H9 (cell line): ENCODE data around the gene ATP5MG. TPM values are rescaled to one million over a fixed set of nuclear protein-coding genes. Genes with fewer than 3 reads are reported as not detected.

Experiments
- DNase-seq: peaks from one replicate; pipeline ENCODE4 v3.0.0-alpha.2; 2017
- H2AFZ ChIP-seq: one replicate; pipeline ENCODE4 v1.6.1; 2013; ENCODE audit warnings: mild to moderate bottlenecking, low read length, control low read depth, moderate library complexity
- H2AK5ac ChIP-seq: 2 replicates; pipeline ENCODE4 v1.6.1; 2013; ENCODE audit warnings: low read length, control low read depth, mixed read lengths; ENCODE audit not compliant: insufficient read length
- H2BK120ac ChIP-seq: one replicate; pipeline ENCODE4 v1.6.1; 2013; ENCODE audit warnings: low read depth, mild to moderate bottlenecking, low read length, control low read depth, inconsistent platforms; ENCODE audit not compliant: poor library complexity, severe bottlenecking
- H2BK12ac ChIP-seq: 2 replicates; pipeline ENCODE4 v1.6.1; 2013; ENCODE audit warnings: low read length, control low read depth, mixed read lengths, low read depth; ENCODE audit not compliant: insufficient read length
- H2BK15ac ChIP-seq: 2 replicates; pipeline ENCODE4 v1.6.1; 2013; ENCODE audit warnings: low read depth, low read length, control low read depth
- H2BK20ac ChIP-seq: one replicate; pipeline ENCODE4 v1.6.1; 2013; ENCODE audit warnings: low read depth, mild to moderate bottlenecking, low read length, control low read depth, inconsistent platforms; ENCODE audit not compliant: poor library complexity, severe bottlenecking
- H2BK5ac ChIP-seq: 2 replicates; pipeline ENCODE4 v1.6.1; 2013; ENCODE audit warnings: low read length, control low read depth, mixed read lengths; ENCODE audit not compliant: insufficient read length
- H3K14ac ChIP-seq: 2 replicates; pipeline ENCODE4 v1.6.1; 2013; ENCODE audit warnings: low read length, control low read depth; ENCODE audit not compliant: insufficient read depth
- H3K18ac ChIP-seq: 2 replicates; pipeline ENCODE4 v1.6.1; 2013; ENCODE audit warnings: low read depth, mild to moderate bottlenecking, mixed read lengths, low read length, control low read depth; ENCODE audit not compliant: insufficient read length
- H3K23ac ChIP-seq: 2 replicates; pipeline ENCODE4 v1.6.1; 2013; ENCODE audit warnings: low read length, control low read depth, mixed read lengths, low read depth; ENCODE audit not compliant: insufficient read length
- H3K23me2 ChIP-seq: 2 replicates; pipeline ENCODE4 v1.6.1; 2013; ENCODE audit warnings: low read depth, mild to moderate bottlenecking, mixed read lengths, low read length, control low read depth; ENCODE audit not compliant: insufficient read length, poor library complexity, severe bottlenecking
- H3K27ac ChIP-seq: 2 replicates; pipeline ENCODE4 v1.5.1; 2013; ENCODE audit warnings: low read length, control low read depth, mixed read lengths, low read depth; ENCODE audit not compliant: insufficient read length
- H3K27me3 ChIP-seq: 2 replicates; pipeline ENCODE4 v1.6.1; 2013; ENCODE audit warnings: low read length, control low read depth, inconsistent platforms; ENCODE audit not compliant: insufficient read depth
- H3K4ac ChIP-seq: 2 replicates; pipeline ENCODE4 v1.6.1; 2013; ENCODE audit warnings: low read depth, mild to moderate bottlenecking, control low read depth, inconsistent platforms, low read length, moderate library complexity
- H3K4me1 ChIP-seq: 2 replicates; pipeline ENCODE4 v1.6.1; 2013; ENCODE audit warnings: low read length, control low read depth, inconsistent platforms; ENCODE audit not compliant: insufficient read depth
- H3K4me2 ChIP-seq: 2 replicates; pipeline ENCODE4 v1.6.1; 2013; ENCODE audit warnings: low read length, control low read depth, mixed read lengths; ENCODE audit not compliant: insufficient read length, insufficient read depth
- H3K56ac ChIP-seq: 2 replicates; pipeline ENCODE4 v1.6.1; 2013; ENCODE audit warnings: low read depth, mild to moderate bottlenecking, mixed read lengths, low read length, control low read depth; ENCODE audit not compliant: insufficient read length
- H3K79me1 ChIP-seq: 2 replicates; pipeline ENCODE4 v1.6.1; 2013; ENCODE audit warnings: low read depth, mild to moderate bottlenecking, moderate library complexity, low read length, control low read depth, inconsistent platforms; ENCODE audit not compliant: insufficient read depth, poor library complexity, severe bottlenecking
- H3K79me2 ChIP-seq: 2 replicates; pipeline ENCODE4 v1.6.1; 2013; ENCODE audit warnings: low read length, control low read depth, inconsistent platforms; ENCODE audit not compliant: insufficient read depth
- H3K9ac ChIP-seq: 2 replicates; pipeline ENCODE4 v1.6.1; 2013; ENCODE audit warnings: low read length, control low read depth, mixed read lengths; ENCODE audit not compliant: insufficient read length; ENCODE audit errors: extremely low read depth
- H3K9me3 ChIP-seq: one replicate; pipeline ENCODE4 v1.6.1; 2013; ENCODE audit warnings: low read depth, low read length, inconsistent platforms; ENCODE audit not compliant: control insufficient read depth
- H3T11ph ChIP-seq: one replicate; pipeline ENCODE4 v1.6.1; 2013; ENCODE audit warnings: mild to moderate bottlenecking, low read length, control low read depth, inconsistent platforms
- H4K20me1 ChIP-seq: one replicate; pipeline ENCODE4 v1.6.1; 2013; ENCODE audit not compliant: control insufficient read depth, insufficient read length, insufficient read depth
- H4K5ac ChIP-seq: 2 replicates; pipeline ENCODE4 v1.6.1; 2013; ENCODE audit warnings: low read depth, mild to moderate bottlenecking, mixed read lengths, low read length, control low read depth; ENCODE audit not compliant: insufficient read length
- H4K8ac ChIP-seq: replicated peaks from 2 replicates; pipeline ENCODE4 v1.6.1; 2013; ENCODE audit warnings: low read length, control low read depth, mixed read lengths, low read depth; ENCODE audit not compliant: insufficient read length
- H4K91ac ChIP-seq: 2 replicates; pipeline ENCODE4 v1.6.1; 2013; ENCODE audit warnings: low read depth, mild to moderate bottlenecking, moderate library complexity, mixed read lengths, low read length, control low read depth; ENCODE audit not compliant: insufficient read length
- H3K27ac Mint-ChIP-seq, 3 experiments: 2 replicates in 2 of 3; 3 replicates in 1 of 3; pipeline ENCODE4 v1.8.0; 2020 to 2021; ENCODE audit warnings: mixed read lengths in 3 of 3, mild to moderate bottlenecking in 1 of 3, moderate library complexity in 1 of 3
- H3K27me3 Mint-ChIP-seq: 2 replicates; pipeline ENCODE4 v1.8.0; 2021; ENCODE audit warnings: low read depth, mild to moderate bottlenecking, moderate library complexity, mixed read lengths
- H3K36me3 Mint-ChIP-seq, 3 experiments: 2 replicates in 2 of 3; 3 replicates in 1 of 3; pipeline ENCODE4 v1.8.0; 2020 to 2021; ENCODE audit warnings: low read depth in 3 of 3, mixed read lengths in 3 of 3; ENCODE audit not compliant: insufficient read depth in 1 of 3
- H3K4me1 Mint-ChIP-seq, 2 experiments: 2 replicates each; pipeline ENCODE4 v1.8.0; 2020; ENCODE audit warnings: mixed read lengths in 2 of 2
- H3K4me3 Mint-ChIP-seq, 2 experiments: 2 replicates in 1 of 2; 3 replicates in 1 of 2; pipeline ENCODE4 v1.8.0; 2020 to 2021; ENCODE audit warnings: mild to moderate bottlenecking in 2 of 2, mixed read lengths in 2 of 2, moderate library complexity in 1 of 2
- H3K9me3 Mint-ChIP-seq, 2 experiments: 2 replicates in 1 of 2; 3 replicates in 1 of 2; pipeline ENCODE4 v1.8.0; 2020; ENCODE audit warnings: mild to moderate bottlenecking in 2 of 2, mixed read lengths in 2 of 2, moderate library complexity in 1 of 2
- WGBS: extraction: QIAGEN DNeasy Blood & Tissue Kit; methylation state at CpG from one replicate; pipeline ENCODE4 v1.1.7; 2013; ENCODE audit warnings: missing lambda C conversion rate, low lambda C conversion rate, mixed read lengths; ENCODE audit not compliant: insufficient read length; ENCODE audit errors: extremely low coverage; 5-methylcytosine and 5-hydroxymethylcytosine counted together
- total RNA-seq: library from RNA; stranded (reverse); gene quantifications from 2 replicates; pipeline ENCODE4 v1.2.1, GENCODE V29; 2021
- TF ChIP-seq, protein P1 (sequence below): fragments of 200-600 bp; sonication (generic); conservative IDR thresholded peaks from 3 replicates; pipeline ENCODE4 v1.8.0; 2021; ENCODE audit warnings: antibody characterized with exemption, mild to moderate bottlenecking

The ATP5MG gene
- total RNA-seq, 1 experiment from 2014 or later, result 254 TPM

DNA sequence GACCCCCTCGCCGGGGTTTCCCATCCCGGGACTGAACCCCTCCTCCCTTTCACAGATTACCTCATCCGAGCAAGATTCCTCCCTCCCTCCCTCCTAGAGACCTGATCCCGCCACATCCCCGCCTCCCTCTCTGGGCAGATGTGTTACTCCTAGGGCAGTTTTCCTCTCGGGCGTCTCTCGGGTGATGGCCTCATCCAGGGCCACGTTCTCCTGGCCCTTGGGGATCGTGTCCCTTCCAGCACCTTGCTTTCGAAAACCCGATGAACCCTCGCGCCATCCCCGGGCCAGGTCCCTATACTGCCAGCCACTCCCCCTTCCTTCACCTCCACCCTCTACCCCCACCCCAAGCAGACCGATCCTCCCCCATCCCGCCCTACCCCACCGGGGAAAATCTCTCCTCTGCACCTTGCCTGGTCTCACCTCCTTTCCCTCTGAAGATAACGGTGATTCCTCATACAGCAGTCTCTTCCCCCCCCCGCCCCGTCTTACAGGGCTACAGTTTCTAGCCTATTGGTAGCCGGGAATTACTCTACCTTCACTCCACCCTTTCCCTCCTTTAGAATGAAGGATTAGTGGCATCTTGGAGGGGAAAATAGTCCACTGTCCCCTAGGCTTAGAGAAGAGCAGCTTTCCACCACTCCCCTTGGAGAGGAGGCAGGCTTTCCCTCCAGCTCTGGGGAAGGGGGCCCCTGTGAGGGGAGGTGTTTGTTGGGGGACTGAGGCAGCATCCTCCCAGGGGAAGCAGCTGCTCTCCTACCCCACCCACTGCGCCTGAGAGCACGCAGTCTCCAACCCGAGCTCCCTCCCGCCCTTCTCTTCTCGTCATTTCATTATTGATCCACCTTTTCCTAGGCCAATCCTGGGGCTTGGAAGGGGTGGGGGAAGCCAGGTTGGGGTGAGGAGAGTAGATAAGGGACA is 36.1 kb downstream of the ATP5MG start:
- Histone ChIP-seq H2AFZ (no peak overlapping the region), H2BK120ac (no peak overlapping the region), H3K27ac (no peak overlapping the region), H3K4me2 (peak overlapping the region; percentile 80), H3K18ac (no peak overlapping the region), H3K4me1 (peaks cover 4% of the 10 kb centered on the region; the same call in 1 of the 2 replicates), H3K9me3 (no peaks in the 10 kb centered on the region), H3K27me3 (no peaks in the 10 kb centered on the region), H3K9ac (peak overlapping the region; percentile 61), H4K5ac (no peak overlapping the region), H3K14ac (peak overlapping the region; percentile 70; the same call in 1 of the 2 replicates), H3K23ac (no peak overlapping the region), H3K79me2 (peaks cover 33% of the 10 kb centered on the region; the same call in 1 of the 2 replicates), H2BK5ac (no peak overlapping the region), H4K8ac (no peak overlapping the region), H2BK20ac (no peak overlapping the region), H3K23me2 (peaks cover 34% of the 10 kb centered on the region), H2BK15ac (no peak overlapping the region), H4K91ac (no peak overlapping the region), H3T11ph (no peak overlapping the region), H3K4ac (no peak overlapping the region), H2AK5ac (no peak overlapping the region), H3K79me1 (peaks cover 6% of the 10 kb centered on the region), H4K20me1 (no peaks in the 10 kb centered on the region), H2BK12ac (no peak overlapping the region), H3K56ac (no peak overlapping the region)
- no CpG with 5 or more reads among the region's 28 CpGs for WGBS
- Mint-ChIP-seq H3K27ac (peak overlapping the region; percentile 71 to 97 (median 97)), H3K4me1 (peaks cover 49 to 58% of the 10 kb centered on the region in 2 experiments), H3K9me3 (no peaks in the 10 kb centered on the region), H3K36me3 (peaks cover 6 to 28% (median 8%) of the 10 kb centered on the region in 3 experiments; a peak in 6 of 7 replicates), H3K4me3 (peak overlapping the region; percentile 91 to 92), H3K27me3 (peaks cover 13% of the 10 kb centered on the region)
- DNase-seq, result peak; percentile 56
- TF ChIP-seq, protein P1, sequence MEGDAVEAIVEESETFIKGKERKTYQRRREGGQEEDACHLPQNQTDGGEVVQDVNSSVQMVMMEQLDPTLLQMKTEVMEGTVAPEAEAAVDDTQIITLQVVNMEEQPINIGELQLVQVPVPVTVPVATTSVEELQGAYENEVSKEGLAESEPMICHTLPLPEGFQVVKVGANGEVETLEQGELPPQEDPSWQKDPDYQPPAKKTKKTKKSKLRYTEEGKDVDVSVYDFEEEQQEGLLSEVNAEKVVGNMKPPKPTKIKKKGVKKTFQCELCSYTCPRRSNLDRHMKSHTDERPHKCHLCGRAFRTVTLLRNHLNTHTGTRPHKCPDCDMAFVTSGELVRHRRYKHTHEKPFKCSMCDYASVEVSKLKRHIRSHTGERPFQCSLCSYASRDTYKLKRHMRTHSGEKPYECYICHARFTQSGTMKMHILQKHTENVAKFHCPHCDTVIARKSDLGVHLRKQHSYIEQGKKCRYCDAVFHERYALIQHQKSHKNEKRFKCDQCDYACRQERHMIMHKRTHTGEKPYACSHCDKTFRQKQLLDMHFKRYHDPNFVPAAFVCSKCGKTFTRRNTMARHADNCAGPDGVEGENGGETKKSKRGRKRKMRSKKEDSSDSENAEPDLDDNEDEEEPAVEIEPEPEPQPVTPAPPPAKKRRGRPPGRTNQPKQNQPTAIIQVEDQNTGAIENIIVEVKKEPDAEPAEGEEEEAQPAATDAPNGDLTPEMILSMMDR, result no peak
